Activated gamma-delta T cell treated with anti-CD3 and anti-CD28 coated beads, Interleukin-2, amount 50 U/mL, for 16 hours (primary cell): ENCODE results near the gene CADM1.

Experiments
- DNase-seq: peaks from one replicate; pipeline ENCODE4 v3.0.0-alpha.2; 2020; ENCODE audit warnings: low read depth

CADM1 gene

GRCh38 chr11:115279813-115280761, 224.1 kb downstream of the CADM1 start:
- DNase-seq = no peak

- DNase-seq = no peak
Measured at GRCh38 chr11:115276799-115277198, 227.4 kb downstream of the CADM1 start.

GRCh38 chr11:115276191-115276590, 228.0 kb downstream of the CADM1 start:
- no peak for DNase-seq

GRCh38 chr11:115275045-115275444, 229.2 kb downstream of the CADM1 start:
- no peak for DNase-seq

GRCh38 chr11:115272925-115273324, 231.3 kb downstream of the CADM1 start:
- no peak for DNase-seq

- DNase-seq = no peak
Measured at GRCh38 chr11:115271643-115272042, 232.6 kb downstream of the CADM1 start.

GRCh38 chr11:115269191-115269950, 234.8 kb downstream of the CADM1 start:
- no peak for DNase-seq

GRCh38 chr11:115267871-115268270, 236.3 kb downstream of the CADM1 start:
- DNase-seq = no peak

- DNase-seq = no peak
Measured at GRCh38 chr11:115267238-115267781, 236.9 kb downstream of the CADM1 start.

- DNase-seq = no peak
Measured at GRCh38 chr11:115266066-115266639, 238.1 kb downstream of the CADM1 start.

GRCh38 chr11:115263799-115264656, 240.2 kb downstream of the CADM1 start:
- no peak for DNase-seq

- DNase-seq = no peak
Measured at GRCh38 chr11:115258216-115258615, 246.0 kb downstream of the CADM1 start.

GRCh38 chr11:115257678-115258077, 246.5 kb downstream of the CADM1 start:
- no peak for DNase-seq

- DNase-seq = no peak
Measured at GRCh38 chr11:115257270-115257669, 246.9 kb downstream of the CADM1 start.

- peak; percentile 7 for DNase-seq
Measured at GRCh38 chr11:115256397-115257197, 247.6 kb downstream of the CADM1 start.

- DNase-seq = no peak
Measured at GRCh38 chr11:115255006-115255762, 249.0 kb downstream of the CADM1 start.

- DNase-seq = no peak
Measured at GRCh38 chr11:115251126-115251525, 253.1 kb downstream of the CADM1 start.

GRCh38 chr11:115249061-115249578, 255.1 kb downstream of the CADM1 start:
- no peak for DNase-seq

- DNase-seq = no peak
Measured at GRCh38 chr11:115247953-115248352, 256.3 kb downstream of the CADM1 start.

GRCh38 chr11:115247361-115247760, 256.9 kb downstream of the CADM1 start:
- no peak for DNase-seq
